Naive thymus-derived CD4-positive, alpha-beta T cell (primary cell): ENCODE measurements around the gene INPP5F. TPM values are rescaled to one million over a fixed set of nuclear protein-coding genes. Genes with fewer than 3 reads are reported as not detected.

Experiments used
- ATAC-seq: fragments of 150-1000 bp; cut with Tn5 transposase; 2 replicates; pipeline ENCODE4 v1.10.0; 2021; ENCODE audit warnings: mild to moderate bottlenecking, moderate library complexity
- CTCF ChIA-PET: fragments of 350-600 bp; sonication (Branson Sonifier 250); formaldehyde crosslinking; loops from one replicate; lab custom pipeline; 2021; ENCODE audit warnings: antibody characterized with exemption; lab: Charles Lee
- POLR2A ChIA-PET: fragments of 350-600 bp; sonication (Branson Sonifier 250); formaldehyde crosslinking; loops from one replicate; lab custom pipeline; 2021; ENCODE audit warnings: antibody characterized with exemption, inconsistent platforms; lab: Charles Lee
- DNase-seq, 9 donors: peaks; one replicate each; pipeline versions ENCODE4 v3.0.0 to v3.0.0-alpha.2; 2020 to 2022; ENCODE audit warnings: mixed read lengths in 1 of 9
- H3K27ac ChIP-seq: one replicate; pipeline ENCODE4 v1.7.0; 2013; ENCODE audit warnings: mild to moderate bottlenecking, low read depth, low read length, moderate library complexity
- H3K27me3 ChIP-seq, 2 donors: one replicate each; pipeline ENCODE4 v1.7.0; 2013; ENCODE audit warnings: low read length in 2 of 2, mild to moderate bottlenecking in 2 of 2, moderate library complexity in 2 of 2; ENCODE audit not compliant: control insufficient read depth in 2 of 2, insufficient read depth in 2 of 2
- H3K36me3 ChIP-seq, 3 experiments: 1 replicate in 2 of 3; 2 replicates in 1 of 3; pipeline ENCODE4 v1.7.0; 2013; ENCODE audit warnings: low read length in 3 of 3, mild to moderate bottlenecking in 3 of 3, moderate library complexity in 1 of 3; ENCODE audit not compliant: insufficient read depth in 3 of 3, control insufficient read depth in 2 of 3
- H3K4me1 ChIP-seq, 2 donors: one replicate each; pipeline ENCODE4 v1.7.0; 2013; ENCODE audit warnings: low read length in 2 of 2, mild to moderate bottlenecking in 2 of 2, moderate library complexity in 1 of 2; ENCODE audit not compliant: control insufficient read depth in 2 of 2, insufficient read depth in 2 of 2
- H3K4me3 ChIP-seq: 2 replicates; pipeline ENCODE4 v1.7.0; 2013; ENCODE audit warnings: mild to moderate bottlenecking, low read length
- H3K9me3 ChIP-seq, 3 experiments: 1 replicate in 2 of 3; 2 replicates in 1 of 3; pipeline ENCODE4 v1.7.0; 2013; ENCODE audit warnings: low read length in 3 of 3; ENCODE audit not compliant: control insufficient read depth in 2 of 3
- H3K27ac Mint-ChIP-seq, 9 donors: one replicate each; pipeline ENCODE4 v1.8.0; 2020 to 2022; ENCODE audit warnings: mixed read lengths in 9 of 9, mild to moderate bottlenecking in 8 of 9, moderate library complexity in 5 of 9, inconsistent platforms in 2 of 9
- H3K27me3 Mint-ChIP-seq, 5 donors: one replicate each; pipeline ENCODE4 v1.8.0; 2021 to 2022; ENCODE audit warnings: mixed read lengths in 5 of 5, mild to moderate bottlenecking in 1 of 5
- H3K36me3 Mint-ChIP-seq, 5 donors: one replicate each; pipeline ENCODE4 v1.8.0; 2020 to 2022; ENCODE audit warnings: mixed read lengths in 5 of 5, mild to moderate bottlenecking in 3 of 5, inconsistent platforms in 1 of 5
- H3K4me1 Mint-ChIP-seq, 7 donors: one replicate each; pipeline ENCODE4 v1.8.0; 2020 to 2022; ENCODE audit warnings: mixed read lengths in 7 of 7, mild to moderate bottlenecking in 3 of 7, inconsistent platforms in 1 of 7
- H3K4me3 Mint-ChIP-seq, 10 donors: one replicate each; pipeline ENCODE4 v1.8.0; 2020 to 2022; ENCODE audit warnings: mild to moderate bottlenecking in 10 of 10, mixed read lengths in 10 of 10, moderate library complexity in 6 of 10, inconsistent platforms in 2 of 10
- H3K9me3 Mint-ChIP-seq, 11 donors: one replicate each; pipeline ENCODE4 v1.8.0; 2020 to 2022; ENCODE audit warnings: mixed read lengths in 11 of 11, mild to moderate bottlenecking in 4 of 11, inconsistent platforms in 1 of 11, moderate library complexity in 1 of 11
- intact Hi-C, 2 donors: fragments of 100-400 bp; cut with micrococcal nuclease; formaldehyde crosslinking; loops; one replicate each; pipeline ENCODE4 v1.15.1; 2023
- polyA plus RNA-seq, 2 donors: library from polyadenylated mRNA; unstranded; fragments of 300-500 nt; fragmentation: Illumina TruSeq; gene quantifications; one replicate each; pipeline ENCODE4 v1.2.3, GENCODE V29; 2021
- total RNA-seq, 6 experiments: library from RNA in 5 of 6; stranded (reverse) in 5 of 6; gene quantifications; 1 replicate in 5 of 6; 2 replicates in 1 of 6; pipeline ENCODE4 v1.2.3 and lab custom pipeline; 2021 to 2026

The INPP5F gene
- total and polyA plus RNA-seq, 7 experiments from 2014 or later: 3.4 to 12.1 (median 9.7) TPM

GRCh38 chr10:119815671-119816070, 89.8 kb downstream of the INPP5F start:
- no peak for DNase-seq
- ATAC-seq: no peak
- Histone ChIP-seq H3K4me3 (no peak overlapping the region), H3K27ac (no peak overlapping the region), H3K27me3 (no peaks in the 10 kb centered on the region), H3K4me1 (no peaks in the 10 kb centered on the region), H3K36me3 (peaks cover 0 to 4% (median 3%) of the 10 kb centered on the region in 3 experiments), H3K9me3 (no peaks in the 10 kb centered on the region)
- intact Hi-C loops: no loop called here
- ChIA-PET POLR2A (no interaction called here), CTCF (no interaction called here)
- H3K27me3 Mint-ChIP-seq: no peaks in the 10 kb centered on the region
- H3K27ac Mint-ChIP-seq: no peak overlapping the region
- no peak overlapping the region for H3K4me3 Mint-ChIP-seq
- H3K36me3 Mint-ChIP-seq: peaks cover 0 to 37% (median 17%) of the 10 kb centered on the region in 5 donors
- no peaks in the 10 kb centered on the region for H3K9me3 Mint-ChIP-seq
- peaks cover 0 to 4% (median 0%) of the 10 kb centered on the region in 7 donors for H3K4me1 Mint-ChIP-seq

GRCh38 chr10:119817991-119818888, 92.4 kb downstream of the INPP5F start:
- ChIA-PET POLR2A (no interaction called here), CTCF (interaction anchor here (1.1 kb wide), 1 partner anchor 41 kb away, joined by 3 read pairs; no protein-coding TSS in a partner anchor)
- Histone ChIP-seq H3K27me3 (no peaks in the 10 kb centered on the region), H3K36me3 (peaks cover 0 to 6% (median 0%) of the 10 kb centered on the region in 3 experiments), H3K4me3 (no peak overlapping the region), H3K4me1 (no peaks in the 10 kb centered on the region), H3K27ac (no peak overlapping the region), H3K9me3 (no peaks in the 10 kb centered on the region)
- H3K36me3 Mint-ChIP-seq: peaks cover 0 to 33% (median 14%) of the 10 kb centered on the region in 5 donors
- no peaks in the 10 kb centered on the region for H3K27me3 Mint-ChIP-seq
- no peaks in the 10 kb centered on the region for H3K9me3 Mint-ChIP-seq
- H3K4me3 Mint-ChIP-seq: peak overlapping the region in 4 of 10 donors; percentile 12 to 54 (median 40)
- intact Hi-C loops: no loop called here
- ATAC-seq (peak; percentile 31), DNase-seq (peak in 6 of 9 donors; percentile 2 to 32 (median 18))
- H3K4me1 Mint-ChIP-seq: peaks cover 0 to 4% (median 0%) of the 10 kb centered on the region in 7 donors
- no peak overlapping the region for H3K27ac Mint-ChIP-seq

- peaks cover 4 to 31% (median 17%) of the 10 kb centered on the region in 5 donors for H3K36me3 Mint-ChIP-seq
- CTCF ChIA-PET: interaction anchor here (1.1 kb wide), 1 partner anchor 40 kb away, joined by 3 read pairs; no protein-coding TSS in a partner anchor
- DNase-seq (no peak), ATAC-seq (no peak)
- peak overlapping the region in 2 of 9 donors; percentile 39 to 47 for H3K27ac Mint-ChIP-seq
- no peaks in the 10 kb centered on the region for H3K9me3 Mint-ChIP-seq
- H3K4me3 ChIP-seq: no peak overlapping the region
- intact Hi-C loops: no loop called here
- H3K27ac ChIP-seq: no peak overlapping the region
- no peaks in the 10 kb centered on the region for H3K4me1 ChIP-seq
- H3K4me3 Mint-ChIP-seq: peak overlapping the region in 6 of 10 donors; percentile 8 to 54 (median 22)
- no peaks in the 10 kb centered on the region for H3K27me3 ChIP-seq
- H3K36me3 ChIP-seq: peaks cover 0 to 6% (median 0%) of the 10 kb centered on the region in 3 experiments
- POLR2A ChIA-PET: no interaction called here
- no peaks in the 10 kb centered on the region for H3K9me3 ChIP-seq
- H3K4me1 Mint-ChIP-seq: peaks cover 0 to 4% (median 0%) of the 10 kb centered on the region in 7 donors
- no peaks in the 10 kb centered on the region for H3K27me3 Mint-ChIP-seq
Measured at GRCh38 chr10:119818889-119819270, 93.0 kb downstream of the INPP5F start.

- Mint-ChIP-seq H3K9me3 (no peaks in the 10 kb centered on the region), H3K36me3 (peaks cover 0 to 25% (median 10%) of the 10 kb centered on the region in 5 donors)
- intact Hi-C loops: no loop called here
Measured at GRCh38 chr10:119821182-119821581, 95.3 kb downstream of the INPP5F start.

GRCh38 chr10:119824299-119824698, 98.4 kb downstream of the INPP5F start:
- Mint-ChIP-seq H3K4me1 (peaks cover 0 to 2% (median 0%) of the 10 kb centered on the region in 7 donors), H3K36me3 (peaks cover 4 to 23% (median 5%) of the 10 kb centered on the region in 5 donors), H3K27ac (peak overlapping the region in 4 of 9 donors; percentile 28 to 66 (median 52)), H3K4me3 (no peak overlapping the region), H3K27me3 (no peaks in the 10 kb centered on the region), H3K9me3 (no peaks in the 10 kb centered on the region)
- H3K4me1 ChIP-seq: no peaks in the 10 kb centered on the region
- H3K27ac ChIP-seq: no peak overlapping the region
- ChIA-PET POLR2A (interaction anchor here (0.5 kb wide), 1 partner anchor 27 kb away, joined by 4 read pairs; no protein-coding TSS in a partner anchor), CTCF (no interaction called here)
- H3K9me3 ChIP-seq: no peaks in the 10 kb centered on the region
- no peak for ATAC-seq
- no peaks in the 10 kb centered on the region for H3K27me3 ChIP-seq
- H3K4me3 ChIP-seq: no peak overlapping the region
- intact Hi-C loops: no loop called here
- no peak for DNase-seq
- H3K36me3 ChIP-seq: peaks cover 0 to 16% (median 2%) of the 10 kb centered on the region in 3 experiments

More at GRCh38 chr10:119821182-119821581, 95.3 kb downstream of the INPP5F start:
- no peaks in the 10 kb centered on the region for H3K27me3 Mint-ChIP-seq
- Histone ChIP-seq H3K4me3 (no peak overlapping the region), H3K27me3 (no peaks in the 10 kb centered on the region), H3K27ac (no peak overlapping the region), H3K9me3 (no peaks in the 10 kb centered on the region), H3K4me1 (no peaks in the 10 kb centered on the region), H3K36me3 (peaks cover 0 to 6% (median 0%) of the 10 kb centered on the region in 3 experiments)
- no peak for ATAC-seq
- H3K4me3 Mint-ChIP-seq: no peak overlapping the region
- H3K27ac Mint-ChIP-seq: peak overlapping the region in 1 of 9 donors; percentile 12
- CTCF ChIA-PET: no interaction called here
- POLR2A ChIA-PET: no interaction called here
- DNase-seq: no peak
- H3K4me1 Mint-ChIP-seq: peaks cover 0 to 2% (median 0%) of the 10 kb centered on the region in 7 donors

- DNase-seq (no peak), ATAC-seq (no peak)
- intact Hi-C loops: no loop called here
- Mint-ChIP-seq H3K27ac (peak overlapping the region in 4 of 9 donors; percentile 25 to 65 (median 52)), H3K4me3 (no peak overlapping the region), H3K4me1 (no peaks in the 10 kb centered on the region), H3K36me3 (peaks cover 5 to 34% (median 13%) of the 10 kb centered on the region in 5 donors), H3K9me3 (no peaks in the 10 kb centered on the region), H3K27me3 (no peaks in the 10 kb centered on the region)
- ChIA-PET POLR2A (no interaction called here), CTCF (no interaction called here)
- no peaks in the 10 kb centered on the region for H3K27me3 ChIP-seq
- H3K27ac ChIP-seq: no peak overlapping the region
- H3K36me3 ChIP-seq: peaks cover under 1 to 34% (median 15%) of the 10 kb centered on the region in 3 experiments
- H3K9me3 ChIP-seq: no peaks in the 10 kb centered on the region
- no peak overlapping the region for H3K4me3 ChIP-seq
- H3K4me1 ChIP-seq: no peaks in the 10 kb centered on the region
Measured at GRCh38 chr10:119826771-119827170, 100.9 kb downstream of the INPP5F start.
